OCI-LY3 (cell line): ENCODE results near the gene RSPH10B2.
"Not testable (repeated sequence)": the region's sequence is repeated elsewhere in the genome, so short reads cannot be mapped to it uniquely, and the experiment has no call there.

Experiments
- H2AFZ ChIP-seq: fragments of 200-600, 300-600 bp; shearing (Covaris generic); 2 replicates; pipeline ENCODE4 v1.6.0; 2014; ENCODE audit warnings: antibody characterized with exemption, low read depth, low read length
- H3K27ac ChIP-seq: fragments of 200-600, 300-600 bp; sonication (generic); 2 replicates; pipeline ENCODE4 v1.5.1; 2014; ENCODE audit warnings: mild to moderate bottlenecking, low read length, moderate library complexity, mixed read lengths
- H3K27me3 ChIP-seq: fragments of 200-600, 300-600 bp; sonication (generic); 2 replicates; pipeline ENCODE4 v1.6.1; 2014; ENCODE audit warnings: low read depth, low read length, mixed read lengths
- H3K36me3 ChIP-seq: fragments of 200-600, 300-600 bp; sonication (generic); replicated peaks from 2 replicates; pipeline ENCODE3; 2014; ENCODE audit warnings: low read depth, low read length, mixed read lengths
- H3K4me1 ChIP-seq: fragments of 300-600, 200-600 bp; sonication (generic); 2 replicates; pipeline ENCODE4 v1.6.1; 2014; ENCODE audit warnings: low read length, mixed read lengths
- H3K4me2 ChIP-seq: fragments of 200-600, 300-600 bp; sonication (generic); 2 replicates; pipeline ENCODE4 v1.6.1; 2014; ENCODE audit warnings: low read length, mixed read lengths
- H3K4me3 ChIP-seq: fragments of 300-600, 200-600 bp; sonication (generic); 2 replicates; pipeline ENCODE4 v1.5.1; 2014; ENCODE audit warnings: antibody characterized with exemption, mild to moderate bottlenecking, low read length, moderate library complexity
- H3K79me2 ChIP-seq: fragments of 300-600, 200-600 bp; shearing (Covaris generic); 2 replicates; pipeline ENCODE4 v1.6.1; 2014; ENCODE audit warnings: mild to moderate bottlenecking, low read length, mixed read lengths
- H3K9ac ChIP-seq: fragments of 300-600, 200-600 bp; shearing (Covaris generic); 2 replicates; pipeline ENCODE4 v1.6.0; 2014; ENCODE audit warnings: mild to moderate bottlenecking, low read length, moderate library complexity
- H3K9me3 ChIP-seq: fragments of 200-600, 300-600 bp; shearing (Covaris generic); 2 replicates; pipeline ENCODE4 v1.6.1; 2014; ENCODE audit warnings: low read length, mixed read lengths; ENCODE audit not compliant: insufficient read depth
- H4K20me1 ChIP-seq: fragments of 200-600, 300-600 bp; sonication (generic); 2 replicates; pipeline ENCODE4 v1.6.1; 2016; ENCODE audit warnings: low read length, mixed read lengths; ENCODE audit not compliant: insufficient read depth

The RSPH10B2 gene

DNA sequence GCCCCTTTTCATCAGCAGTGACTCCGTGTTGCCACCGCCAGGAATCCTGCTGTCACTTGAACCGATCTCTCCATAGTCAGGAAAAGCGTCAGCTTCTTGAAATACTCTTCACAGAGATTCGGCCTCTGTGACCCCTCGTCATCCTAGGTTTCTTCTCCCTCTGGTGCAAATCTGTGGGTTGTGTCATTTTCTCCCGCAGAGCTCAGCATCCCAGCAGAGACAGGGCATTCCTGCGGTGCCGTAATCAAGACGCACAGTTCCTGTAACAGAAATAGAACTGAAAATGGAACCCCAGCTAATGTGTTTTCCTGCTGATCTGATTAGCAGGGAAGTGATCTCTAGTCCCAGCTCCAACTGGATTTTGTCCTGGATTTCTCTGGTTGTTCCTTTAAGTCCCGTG, 40.4 kb downstream of the RSPH10B2 start:
- H3K4me3 ChIP-seq, H2AFZ ChIP-seq, H3K27me3 ChIP-seq, H3K9me3 ChIP-seq, H3K4me1 ChIP-seq, H3K79me2 ChIP-seq, H3K9ac ChIP-seq, H3K27ac ChIP-seq, H3K36me3 ChIP-seq, H3K4me2 ChIP-seq, H4K20me1 ChIP-seq: not testable (repeated sequence)

DNA sequence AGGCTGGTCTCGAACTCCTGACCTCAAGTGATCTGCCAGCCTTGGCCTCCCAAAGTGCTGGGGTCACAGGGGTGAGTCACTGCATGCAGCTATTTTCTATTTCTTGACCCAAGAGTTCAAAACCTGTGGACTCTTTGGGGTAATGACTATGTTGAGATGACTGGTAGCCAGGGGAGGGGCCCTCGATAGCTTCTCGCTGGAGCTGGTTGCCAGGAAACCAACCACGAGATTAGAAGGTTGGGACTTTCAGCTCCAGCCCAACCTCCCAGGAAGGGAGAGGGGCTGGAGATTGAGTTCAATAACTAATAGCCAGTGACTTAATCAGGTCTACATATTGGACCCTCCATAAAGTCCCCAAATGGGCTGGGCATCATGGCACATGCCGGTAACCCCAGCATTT, 43.3 kb downstream of the RSPH10B2 start:
- not testable (repeated sequence) for H2AFZ ChIP-seq, H3K79me2 ChIP-seq, H3K4me1 ChIP-seq, H3K27me3 ChIP-seq, H3K9me3 ChIP-seq, H3K36me3 ChIP-seq, H3K4me2 ChIP-seq, H3K9ac ChIP-seq, H3K27ac ChIP-seq, H4K20me1 ChIP-seq, H3K4me3 ChIP-seq

GRCh38 chr7:6798047-6798446, 44.1 kb downstream of the RSPH10B2 start:
- not testable (repeated sequence) for H3K36me3 ChIP-seq

GRCh38 chr7:6799887-6800286, 46.0 kb downstream of the RSPH10B2 start:
- H4K20me1 ChIP-seq, H3K4me3 ChIP-seq, H3K9me3 ChIP-seq, H3K4me1 ChIP-seq, H3K79me2 ChIP-seq, H3K9ac ChIP-seq, H3K4me2 ChIP-seq, H3K36me3 ChIP-seq, H3K27ac ChIP-seq, H2AFZ ChIP-seq, H3K27me3 ChIP-seq: not testable (repeated sequence)

More at GRCh38 chr7:6798047-6798446, 44.1 kb downstream of the RSPH10B2 start:
- not testable (repeated sequence) for H3K9ac ChIP-seq, H3K4me1 ChIP-seq, H3K4me2 ChIP-seq, H3K27ac ChIP-seq, H4K20me1 ChIP-seq, H2AFZ ChIP-seq, H3K9me3 ChIP-seq, H3K4me3 ChIP-seq, H3K27me3 ChIP-seq, H3K79me2 ChIP-seq

DNA sequence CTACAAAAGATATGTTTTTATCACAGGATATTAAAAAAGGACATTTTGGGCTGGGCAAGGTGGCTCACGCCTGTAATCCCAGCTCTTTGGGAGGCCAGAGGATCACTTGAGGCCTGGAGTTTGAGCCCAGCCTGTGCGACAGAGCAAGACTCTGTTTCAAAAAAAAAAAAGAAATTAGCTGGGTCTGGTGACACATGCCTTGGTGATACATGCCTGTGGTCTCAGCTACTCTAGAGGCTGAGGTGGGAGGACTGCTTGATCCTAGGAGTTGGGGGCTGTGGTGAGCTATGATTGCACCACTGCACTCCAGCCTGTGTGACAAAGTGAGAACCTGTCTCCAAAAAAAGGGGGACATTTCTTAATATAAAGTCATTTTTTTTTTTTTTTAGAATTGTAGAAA, 46.4 kb downstream of the RSPH10B2 start:
- not testable (repeated sequence) for H3K27me3 ChIP-seq, H3K27ac ChIP-seq, H3K9ac ChIP-seq, H2AFZ ChIP-seq, H3K79me2 ChIP-seq, H3K4me2 ChIP-seq, H4K20me1 ChIP-seq, H3K9me3 ChIP-seq, H3K36me3 ChIP-seq, H3K4me3 ChIP-seq, H3K4me1 ChIP-seq

DNA sequence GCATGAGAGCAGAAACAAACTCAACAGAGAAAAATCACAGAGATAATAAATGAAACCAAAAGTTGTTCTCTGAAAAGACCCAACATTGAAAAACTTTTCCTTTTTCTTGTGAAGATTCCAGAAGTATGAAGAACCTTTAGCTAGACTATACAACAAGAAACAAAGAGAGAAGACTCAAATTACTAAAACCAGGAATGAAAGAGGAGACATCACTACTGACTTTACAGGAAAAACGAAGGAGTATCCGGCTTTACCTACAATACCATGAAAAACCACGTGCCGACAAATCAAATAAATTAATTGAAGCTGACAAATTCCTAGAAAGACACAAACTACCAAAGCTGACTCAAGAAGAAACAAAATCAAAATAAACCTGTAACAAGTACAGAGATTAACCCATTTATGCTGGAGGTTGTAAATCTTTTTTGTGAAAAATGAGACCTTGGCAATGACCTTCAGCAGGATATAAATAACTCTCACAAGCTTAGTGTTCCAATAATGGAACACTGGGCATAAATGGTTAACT, 53.6 kb downstream of the RSPH10B2 start:
- not testable (repeated sequence) for H3K79me2 ChIP-seq, H3K27me3 ChIP-seq, H3K9ac ChIP-seq, H2AFZ ChIP-seq, H3K4me2 ChIP-seq, H3K4me3 ChIP-seq, H3K27ac ChIP-seq, H3K4me1 ChIP-seq, H3K9me3 ChIP-seq, H4K20me1 ChIP-seq, H3K36me3 ChIP-seq

GRCh38 chr7:6807959-6808358, 54.1 kb downstream of the RSPH10B2 start:
- not testable (repeated sequence) for H3K4me1 ChIP-seq, H3K9ac ChIP-seq, H3K27ac ChIP-seq, H3K36me3 ChIP-seq, H3K4me2 ChIP-seq, H3K9me3 ChIP-seq, H3K4me3 ChIP-seq, H3K79me2 ChIP-seq, H2AFZ ChIP-seq, H4K20me1 ChIP-seq, H3K27me3 ChIP-seq

DNA sequence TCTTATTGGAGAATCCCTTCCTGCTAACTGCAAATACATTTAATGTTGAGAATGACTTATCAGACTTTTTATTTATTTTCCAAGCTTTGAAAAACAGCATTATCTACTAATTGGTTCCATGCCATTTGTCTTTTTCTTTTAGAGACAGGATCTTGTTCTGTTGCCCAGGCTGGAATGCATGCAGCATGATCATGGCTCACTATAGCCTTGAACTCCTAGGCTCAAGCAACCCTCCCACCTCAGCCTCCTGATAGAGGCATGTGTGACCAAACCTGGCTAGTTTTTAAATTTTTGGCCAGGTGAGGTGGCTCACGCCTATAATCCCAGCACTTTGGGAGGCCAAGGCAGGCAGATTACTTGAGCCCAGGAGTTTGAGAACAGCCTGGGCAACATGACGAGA, 59.1 kb downstream of the RSPH10B2 start:
- H3K79me2 ChIP-seq, H4K20me1 ChIP-seq, H3K4me2 ChIP-seq, H3K4me1 ChIP-seq, H3K4me3 ChIP-seq, H2AFZ ChIP-seq, H3K9me3 ChIP-seq, H3K36me3 ChIP-seq, H3K27ac ChIP-seq, H3K9ac ChIP-seq, H3K27me3 ChIP-seq: not testable (repeated sequence)

DNA sequence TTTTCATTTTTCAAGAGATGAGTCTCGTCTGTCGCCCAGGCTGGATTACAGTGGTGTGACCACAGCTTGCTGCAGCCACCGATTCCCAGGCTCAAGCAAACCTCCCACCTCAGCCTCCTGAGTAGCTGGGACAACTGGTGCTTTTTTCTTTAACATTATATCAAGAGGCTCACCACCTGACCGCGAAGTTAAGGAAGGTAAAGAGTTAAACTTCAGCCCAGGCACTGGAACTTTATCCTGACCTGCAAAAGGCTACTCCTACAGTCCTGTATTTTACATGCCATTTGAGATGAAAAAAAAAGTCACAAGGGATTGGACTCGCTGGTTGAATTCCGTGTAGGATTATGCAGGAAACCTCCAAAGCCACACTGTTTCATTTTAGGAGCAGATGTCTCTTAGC, 61.6 kb downstream of the RSPH10B2 start:
- not testable (repeated sequence) for H3K4me1 ChIP-seq, H3K4me3 ChIP-seq, H3K27ac ChIP-seq

GRCh38 chr7:6821622-6822021, 67.7 kb downstream of the RSPH10B2 start:
- not testable (repeated sequence) for H3K27me3 ChIP-seq, H4K20me1 ChIP-seq, H3K36me3 ChIP-seq, H3K27ac ChIP-seq, H3K4me3 ChIP-seq, H3K9me3 ChIP-seq, H3K4me2 ChIP-seq, H3K9ac ChIP-seq, H2AFZ ChIP-seq, H3K4me1 ChIP-seq, H3K79me2 ChIP-seq

More for the DNA sequence above, 61.6 kb downstream of the RSPH10B2 start:
- H3K9ac ChIP-seq, H3K36me3 ChIP-seq, H3K4me2 ChIP-seq, H4K20me1 ChIP-seq, H2AFZ ChIP-seq, H3K79me2 ChIP-seq, H3K27me3 ChIP-seq, H3K9me3 ChIP-seq: not testable (repeated sequence)
